Measurements from ENCODE around the gene STARD8. TPM values are rescaled to one million over a fixed set of nuclear protein-coding genes. Genes with fewer than 3 reads are reported as not detected.
"Not testable (repeated sequence)": the region's sequence is repeated elsewhere in the genome, so short reads cannot be mapped to it uniquely, and the experiment has no call there.

Gene STARD8
- total RNA-seq, 1 donor = 2.9 TPM

- no peak for DNase-seq (ENCODE audit: low read depth)
- no peak overlapping the region for H3K4me3 ChIP-seq (ENCODE audit: low read depth, low read length)
- no peak for TF ChIP-seq CTCF (IDR thresholded peaks at IDR 0.05; ENCODE audit: insufficient read depth, low read length)
Measured at GRCh38 chrX:68731254-68731653, 83.8 kb downstream of the STARD8 start.

GRCh38 chrX:68732906-68733493, 85.5 kb downstream of the STARD8 start:
- no peak overlapping the region for H3K4me3 ChIP-seq (ENCODE audit: low read depth, low read length)
- TF ChIP-seq CTCF (IDR thresholded peaks at IDR 0.05; ENCODE audit: insufficient read depth, low read length) = peak; percentile 69
- DNase-seq (ENCODE audit: low read depth) = peak; percentile 56

GRCh38 chrX:68735266-68735665, 87.8 kb downstream of the STARD8 start:
- no peak for TF ChIP-seq CTCF (IDR thresholded peaks at IDR 0.05; ENCODE audit: insufficient read depth, low read length)
- DNase-seq (ENCODE audit: low read depth) = no peak
- no peak overlapping the region for H3K4me3 ChIP-seq (ENCODE audit: low read depth, low read length)

GRCh38 chrX:68741864-68742263, 94.4 kb downstream of the STARD8 start:
- DNase-seq (ENCODE audit: low read depth); H3K4me3 ChIP-seq (ENCODE audit: low read depth, low read length): not testable (repeated sequence)

GRCh38 chrX:68743754-68744153, 96.3 kb downstream of the STARD8 start:
- no peak for TF ChIP-seq CTCF (IDR thresholded peaks at IDR 0.05; ENCODE audit: insufficient read depth, low read length)
- no peak for DNase-seq (ENCODE audit: low read depth)
- no peak overlapping the region for H3K4me3 ChIP-seq (ENCODE audit: low read depth, low read length)

GRCh38 chrX:68746988-68747387, 99.5 kb downstream of the STARD8 start:
- DNase-seq (ENCODE audit: low read depth) = no peak
- H3K4me3 ChIP-seq (ENCODE audit: low read depth, low read length) = no peak overlapping the region
- no peak for TF ChIP-seq CTCF (IDR thresholded peaks at IDR 0.05; ENCODE audit: insufficient read depth, low read length)

GRCh38 chrX:68748030-68748429, 100.6 kb downstream of the STARD8 start:
- no peak for TF ChIP-seq CTCF (IDR thresholded peaks at IDR 0.05; ENCODE audit: insufficient read depth, low read length)
- H3K4me3 ChIP-seq (ENCODE audit: low read depth, low read length) = no peak overlapping the region
- no peak for DNase-seq (ENCODE audit: low read depth)

All from fibroblast of the aortic adventitia (primary cell).